Liver (tissue), 9 donors: ENCODE measurements around the gene CA14. TPM values are rescaled to one million over a fixed set of nuclear protein-coding genes. Genes with fewer than 3 reads are reported as not detected.

Experiments used
- DNase-seq: peaks from one replicate; pipeline ENCODE4 v3.0.0-alpha.2; 2017; ENCODE audit warnings: low spot score
- H3K27ac ChIP-seq, 2 donors: one replicate each; pipeline ENCODE4 v1.7.0; 2013; ENCODE audit warnings: inconsistent platforms in 2 of 2, low read length in 2 of 2, control low read depth in 1 of 2, low read depth in 1 of 2, mild to moderate bottlenecking in 1 of 2
- H3K27me3 ChIP-seq, 4 donors: one replicate each; pipeline versions ENCODE4 v1.6.1 to v1.7.0; 2013; ENCODE audit warnings: low read length in 3 of 4, inconsistent platforms in 1 of 4, mild to moderate bottlenecking in 1 of 4, moderate library complexity in 1 of 4; ENCODE audit not compliant: control insufficient read depth in 4 of 4, insufficient read depth in 4 of 4
- H3K36me3 ChIP-seq, 4 donors: one replicate each; pipeline versions ENCODE4 v1.6.1 to v1.7.0; 2013; ENCODE audit warnings: low read length in 3 of 4, mild to moderate bottlenecking in 3 of 4, low read depth in 1 of 4, moderate library complexity in 1 of 4; ENCODE audit not compliant: control insufficient read depth in 4 of 4, insufficient read depth in 3 of 4
- H3K4me1 ChIP-seq, 4 donors: one replicate each; pipeline versions ENCODE4 v1.6.1 to v1.7.0; 2013; ENCODE audit warnings: low read length in 3 of 4, mild to moderate bottlenecking in 3 of 4, moderate library complexity in 1 of 4; ENCODE audit not compliant: control insufficient read depth in 4 of 4, insufficient read depth in 4 of 4
- H3K4me3 ChIP-seq, 3 donors: one replicate each; pipeline versions ENCODE4 v1.6.1 to v1.7.0; 2013; ENCODE audit warnings: low read length in 3 of 3, control low read depth in 1 of 3, low read depth in 1 of 3, mild to moderate bottlenecking in 1 of 3
- H3K9ac ChIP-seq, 2 donors: one replicate each; pipeline ENCODE4 v1.7.0; 2013; ENCODE audit warnings: low read length in 2 of 2, mild to moderate bottlenecking in 2 of 2, moderate library complexity in 2 of 2, control low read depth in 1 of 2, low read depth in 1 of 2
- H3K9me3 ChIP-seq, 4 donors: one replicate each; pipeline versions ENCODE4 v1.6.1 to v1.7.0; 2013; ENCODE audit warnings: low read length in 3 of 4; ENCODE audit not compliant: control insufficient read depth in 4 of 4
- ATF3 ChIP-seq: IDR thresholded peaks from 2 replicates; pipeline ENCODE4 v1.6.1; 2016; ENCODE audit warnings: antibody characterized with exemption
- CTCF ChIP-seq: fragments of 150-350 bp; IDR thresholded peaks from 2 replicates; pipeline ENCODE4 v1.5.1; 2017; ENCODE audit warnings: improper control_type of control experiment, low read depth, low read length; ENCODE audit not compliant: missing input control
- EGR1 ChIP-seq, 2 donors: IDR thresholded peaks; 2 replicates each; pipeline ENCODE4 v1.6.1; 2016 to 2018; ENCODE audit warnings: antibody characterized with exemption in 2 of 2, low read depth in 2 of 2
- FOXA1 ChIP-seq: IDR thresholded peaks from 2 replicates; pipeline ENCODE4 v1.6.1; 2016; ENCODE audit warnings: antibody characterized with exemption
- FOXA2 ChIP-seq: IDR thresholded peaks from 2 replicates; pipeline ENCODE4 v1.6.1; 2016; ENCODE audit warnings: antibody characterized with exemption
- GABPA ChIP-seq, 2 donors: IDR thresholded peaks in 1 of 2; conservative IDR thresholded peaks in 1 of 2; 2 replicates each; pipeline ENCODE4 v1.6.1; 2016; ENCODE audit warnings: antibody characterized with exemption in 2 of 2, mild to moderate bottlenecking in 1 of 2, moderate library complexity in 1 of 2
- HNF4A ChIP-seq, 2 donors: conservative IDR thresholded peaks; 2 replicates each; pipeline ENCODE4 v1.6.1; 2016; ENCODE audit warnings: antibody characterized with exemption in 2 of 2, mild to moderate bottlenecking in 2 of 2
- HNF4G ChIP-seq: IDR thresholded peaks from 2 replicates; pipeline ENCODE4 v1.6.1; 2016; ENCODE audit warnings: antibody characterized with exemption
- JUND ChIP-seq, 2 donors: IDR thresholded peaks; 2 replicates each; pipeline ENCODE4 v1.6.1; 2016; ENCODE audit warnings: antibody characterized with exemption in 2 of 2
- MAX ChIP-seq: IDR thresholded peaks from 2 replicates; pipeline ENCODE4 v1.6.1; 2016; ENCODE audit warnings: antibody characterized with exemption
- NR2F2 ChIP-seq: IDR thresholded peaks from 2 replicates; pipeline ENCODE4 v1.6.1; 2016; ENCODE audit warnings: antibody characterized with exemption
- RAD21 ChIP-seq, 2 donors: IDR thresholded peaks; 2 replicates each; pipeline ENCODE4 v1.6.1; 2016; ENCODE audit warnings: antibody characterized with exemption in 2 of 2, mild to moderate bottlenecking in 2 of 2
- REST ChIP-seq: IDR thresholded peaks from 2 replicates; pipeline ENCODE4 v1.6.1; 2016; ENCODE audit warnings: antibody characterized with exemption, mild to moderate bottlenecking
- RXRA ChIP-seq, 2 donors: IDR thresholded peaks; 2 replicates each; pipeline ENCODE4 v1.6.1; 2017 to 2018; ENCODE audit warnings: antibody characterized with exemption in 2 of 2, mild to moderate bottlenecking in 1 of 2
- SP1 ChIP-seq: IDR thresholded peaks from 2 replicates; pipeline ENCODE4 v1.6.1; 2018; ENCODE audit warnings: antibody characterized with exemption, mild to moderate bottlenecking
- TAF1 ChIP-seq: conservative IDR thresholded peaks from 2 replicates; pipeline ENCODE4 v1.6.1; 2016; ENCODE audit warnings: antibody characterized with exemption, mild to moderate bottlenecking
- YY1 ChIP-seq: IDR thresholded peaks from 2 replicates; pipeline ENCODE4 v1.6.1; 2016; ENCODE audit warnings: antibody characterized with exemption, mild to moderate bottlenecking
- ZBTB33 ChIP-seq: IDR thresholded peaks from 2 replicates; pipeline ENCODE4 v1.6.1; 2016; ENCODE audit warnings: antibody characterized with exemption
- WGBS: extraction: QIAGEN DNeasy Blood & Tissue Kit; methylation state at CpG from one replicate; pipeline ENCODE4 v1.1.7; 2013; 5-methylcytosine and 5-hydroxymethylcytosine counted together
- polyA plus RNA-seq, 2 donors: library from polyadenylated mRNA; stranded (reverse) in 1 of 2; unstranded in 1 of 2; fragments of 200-250 nt in 1 of 2; fragments of >200 nt in 1 of 2; fragmentation: Nextera tagmentation in 1 of 2; extraction: Ambion mirVana in 1 of 2; gene quantifications; one replicate each; pipeline versions ENCODE4 v1.2.1 to v1.2.3, GENCODE V29; 2013 to 2015
- total RNA-seq, 2 donors: library from RNA; depleted of rRNA; stranded (reverse); fragments of >200 nt; gene quantifications; one replicate each; pipeline ENCODE4 v1.2.3, GENCODE V29; 2014
- donor health status: healthy.
- donor health status: healthy.
- donor health status: healthy.
- donor health status: healthy.
- donor health status: healthy.

The CA14 gene
- total and polyA plus RNA-seq, 4 donors = 0.22 to 2.7 (median 1.2) TPM

- no peak for TF ChIP-seq EGR1 (IDR thresholded peaks at IDR 0.05; ENCODE audit: low read depth in 2 of 2)
- no peak for TF ChIP-seq HNF4G
- TF ChIP-seq CTCF = no peak
- TF ChIP-seq TAF1 = no peak
- no peak for TF ChIP-seq HNF4A (conservative IDR thresholded peaks at IDR 0.05)
- TF ChIP-seq JUND (IDR thresholded peaks at IDR 0.05) = no peak
- no peak for TF ChIP-seq REST
- no peak for TF ChIP-seq FOXA2
- TF ChIP-seq SP1 = no peak
- no peak for TF ChIP-seq RAD21 (IDR thresholded peaks at IDR 0.05)
- TF ChIP-seq ZBTB33 = no peak
- TF ChIP-seq ATF3 = no peak
- TF ChIP-seq RXRA (IDR thresholded peaks at IDR 0.05) = no peak
- TF ChIP-seq GABPA (IDR thresholded peaks at IDR 0.05 in 1 of 2, conservative IDR thresholded peaks at IDR 0.05 in 1 of 2) = no peak
- TF ChIP-seq FOXA1 = no peak
- TF ChIP-seq YY1 = no peak
- no peak for TF ChIP-seq MAX
- TF ChIP-seq NR2F2 = no peak
- Histone ChIP-seq H3K9ac (peak overlapping the region; percentile 97 to 99), H3K36me3 (peaks cover 5 to 27% (median 23%) of the 10 kb centered on the region in 4 donors), H3K27ac (peak overlapping the region; percentile 91 to 94), H3K4me1 (peaks cover 0 to 22% (median 19%) of the 10 kb centered on the region in 4 donors), H3K27me3 (no peaks in the 10 kb centered on the region), H3K4me3 (peak overlapping the region; percentile 77 to 99 (median 89)), H3K9me3 (no peaks in the 10 kb centered on the region)
- 16% methylated on average over 6 of the region's 6 CpGs for WGBS
- DNase-seq = no peak
Observed at GRCh38 chr1:150267896-150268295, 10.3 kb downstream of the CA14 start.
